ENCODE measurements around the gene UMPS. TPM values are rescaled to one million over a fixed set of nuclear protein-coding genes. Genes with fewer than 3 reads are reported as not detected.

UMPS gene
- total RNA-seq, 1 donor from 2014 or later, result 23.5 TPM

GRCh38 chr3:124783696-124784095 is 53.4 kb downstream of the UMPS start:
- Mint-ChIP-seq H3K4me3 (ENCODE audit: unreplicated experiment) (no peak overlapping the region), H3K36me3 (ENCODE audit: unreplicated experiment) (peaks cover 17% of the 10 kb centered on the region), H3K9me3 (ENCODE audit: unreplicated experiment) (no peaks in the 10 kb centered on the region), H3K27me3 (ENCODE audit: unreplicated experiment) (no peaks in the 10 kb centered on the region), H3K27ac (ENCODE audit: unreplicated experiment) (peak overlapping the region; percentile 42), H3K4me1 (ENCODE audit: unreplicated experiment) (peaks cover 83% of the 10 kb centered on the region)
- no peak for DNase-seq (ENCODE audit: extremely low spot score, unreplicated experiment)
- no peak for TF ChIP-seq CTCF (IDR thresholded peaks at IDR 0.05)

GRCh38 chr3:124784686-124785382 is 54.6 kb downstream of the UMPS start:
- no peaks in the 10 kb centered on the region for H3K9me3 Mint-ChIP-seq (ENCODE audit: unreplicated experiment)
- H3K4me1 Mint-ChIP-seq (ENCODE audit: unreplicated experiment), result peaks cover 72% of the 10 kb centered on the region
- TF ChIP-seq CTCF (IDR thresholded peaks at IDR 0.05), result no peak
- no peak for DNase-seq (ENCODE audit: extremely low spot score, unreplicated experiment)
- no peak overlapping the region for H3K4me3 Mint-ChIP-seq (ENCODE audit: unreplicated experiment)
- H3K27me3 Mint-ChIP-seq (ENCODE audit: unreplicated experiment), result no peaks in the 10 kb centered on the region
- H3K36me3 Mint-ChIP-seq (ENCODE audit: unreplicated experiment), result peaks cover 13% of the 10 kb centered on the region
- no peak overlapping the region for H3K27ac Mint-ChIP-seq (ENCODE audit: unreplicated experiment)

GRCh38 chr3:124785973-124786372 is 55.7 kb downstream of the UMPS start:
- Mint-ChIP-seq H3K27me3 (ENCODE audit: unreplicated experiment) (no peaks in the 10 kb centered on the region), H3K4me3 (ENCODE audit: unreplicated experiment) (no peak overlapping the region), H3K27ac (ENCODE audit: unreplicated experiment) (peak overlapping the region; percentile 84), H3K4me1 (ENCODE audit: unreplicated experiment) (peaks cover 68% of the 10 kb centered on the region), H3K9me3 (ENCODE audit: unreplicated experiment) (no peaks in the 10 kb centered on the region), H3K36me3 (ENCODE audit: unreplicated experiment) (peaks cover 13% of the 10 kb centered on the region)
- TF ChIP-seq CTCF (IDR thresholded peaks at IDR 0.05), result no peak
- no peak for DNase-seq (ENCODE audit: extremely low spot score, unreplicated experiment)

- Mint-ChIP-seq H3K9me3 (ENCODE audit: unreplicated experiment) (no peaks in the 10 kb centered on the region), H3K27ac (ENCODE audit: unreplicated experiment) (peak overlapping the region; percentile 84), H3K4me3 (ENCODE audit: unreplicated experiment) (no peak overlapping the region), H3K4me1 (ENCODE audit: unreplicated experiment) (peaks cover 68% of the 10 kb centered on the region), H3K36me3 (ENCODE audit: unreplicated experiment) (peaks cover 13% of the 10 kb centered on the region), H3K27me3 (ENCODE audit: unreplicated experiment) (no peaks in the 10 kb centered on the region)
- DNase-seq (ENCODE audit: extremely low spot score, unreplicated experiment), result no peak
- peak; percentile 60 for TF ChIP-seq CTCF (IDR thresholded peaks at IDR 0.05)
Observed at GRCh38 chr3:124786511-124787241, 56.4 kb downstream of the UMPS start.

- no peaks in the 10 kb centered on the region for H3K9me3 Mint-ChIP-seq (ENCODE audit: unreplicated experiment)
- no peak for DNase-seq (ENCODE audit: extremely low spot score, unreplicated experiment)
Observed at GRCh38 chr3:124787476-124788195, 57.4 kb downstream of the UMPS start.

More at GRCh38 chr3:124787476-124788195, 57.4 kb downstream of the UMPS start:
- H3K4me3 Mint-ChIP-seq (ENCODE audit: unreplicated experiment), result no peak overlapping the region
- peaks cover 70% of the 10 kb centered on the region for H3K4me1 Mint-ChIP-seq (ENCODE audit: unreplicated experiment)
- H3K27me3 Mint-ChIP-seq (ENCODE audit: unreplicated experiment), result no peaks in the 10 kb centered on the region
- peaks cover 10% of the 10 kb centered on the region for H3K36me3 Mint-ChIP-seq (ENCODE audit: unreplicated experiment)
- no peak for TF ChIP-seq CTCF (IDR thresholded peaks at IDR 0.05)
- H3K27ac Mint-ChIP-seq (ENCODE audit: unreplicated experiment), result peak overlapping the region; percentile 84

Data from osteocyte (in vitro differentiated cells).